GM12801 (cell line): Measurements from ENCODE around the gene DNAJA3.

Experiments
- TF ChIP-seq, protein P1 (sequence below): IDR thresholded peaks from one replicate; pipeline ENCODE4 v1.5.1; 2011; ENCODE audit warnings: control low read depth; ENCODE audit not compliant: insufficient read length; ENCODE audit errors: extremely low read depth

Gene DNAJA3

DNA sequence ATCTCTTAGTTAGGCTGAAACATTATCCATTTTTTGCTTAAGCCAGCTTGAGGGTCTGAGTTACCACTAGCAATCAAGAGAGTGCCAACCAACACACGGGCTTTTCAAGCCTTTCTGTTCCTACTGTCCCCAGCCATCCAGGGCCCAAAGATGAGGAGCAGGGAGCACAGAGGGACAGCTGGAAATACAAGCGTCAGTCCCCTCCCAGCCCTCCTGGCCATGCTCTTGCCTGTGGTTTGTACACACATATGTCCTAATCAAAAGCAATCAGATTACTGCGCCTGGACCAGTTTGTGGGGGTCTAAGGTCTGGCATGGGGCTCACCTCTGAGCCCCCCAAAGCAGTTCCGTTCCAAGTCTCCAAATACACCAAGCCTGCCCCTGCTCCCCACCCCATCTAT is 12.8 kb upstream of the DNAJA3 start:
- TF ChIP-seq, protein P1, sequence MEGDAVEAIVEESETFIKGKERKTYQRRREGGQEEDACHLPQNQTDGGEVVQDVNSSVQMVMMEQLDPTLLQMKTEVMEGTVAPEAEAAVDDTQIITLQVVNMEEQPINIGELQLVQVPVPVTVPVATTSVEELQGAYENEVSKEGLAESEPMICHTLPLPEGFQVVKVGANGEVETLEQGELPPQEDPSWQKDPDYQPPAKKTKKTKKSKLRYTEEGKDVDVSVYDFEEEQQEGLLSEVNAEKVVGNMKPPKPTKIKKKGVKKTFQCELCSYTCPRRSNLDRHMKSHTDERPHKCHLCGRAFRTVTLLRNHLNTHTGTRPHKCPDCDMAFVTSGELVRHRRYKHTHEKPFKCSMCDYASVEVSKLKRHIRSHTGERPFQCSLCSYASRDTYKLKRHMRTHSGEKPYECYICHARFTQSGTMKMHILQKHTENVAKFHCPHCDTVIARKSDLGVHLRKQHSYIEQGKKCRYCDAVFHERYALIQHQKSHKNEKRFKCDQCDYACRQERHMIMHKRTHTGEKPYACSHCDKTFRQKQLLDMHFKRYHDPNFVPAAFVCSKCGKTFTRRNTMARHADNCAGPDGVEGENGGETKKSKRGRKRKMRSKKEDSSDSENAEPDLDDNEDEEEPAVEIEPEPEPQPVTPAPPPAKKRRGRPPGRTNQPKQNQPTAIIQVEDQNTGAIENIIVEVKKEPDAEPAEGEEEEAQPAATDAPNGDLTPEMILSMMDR, result no peak

DNA sequence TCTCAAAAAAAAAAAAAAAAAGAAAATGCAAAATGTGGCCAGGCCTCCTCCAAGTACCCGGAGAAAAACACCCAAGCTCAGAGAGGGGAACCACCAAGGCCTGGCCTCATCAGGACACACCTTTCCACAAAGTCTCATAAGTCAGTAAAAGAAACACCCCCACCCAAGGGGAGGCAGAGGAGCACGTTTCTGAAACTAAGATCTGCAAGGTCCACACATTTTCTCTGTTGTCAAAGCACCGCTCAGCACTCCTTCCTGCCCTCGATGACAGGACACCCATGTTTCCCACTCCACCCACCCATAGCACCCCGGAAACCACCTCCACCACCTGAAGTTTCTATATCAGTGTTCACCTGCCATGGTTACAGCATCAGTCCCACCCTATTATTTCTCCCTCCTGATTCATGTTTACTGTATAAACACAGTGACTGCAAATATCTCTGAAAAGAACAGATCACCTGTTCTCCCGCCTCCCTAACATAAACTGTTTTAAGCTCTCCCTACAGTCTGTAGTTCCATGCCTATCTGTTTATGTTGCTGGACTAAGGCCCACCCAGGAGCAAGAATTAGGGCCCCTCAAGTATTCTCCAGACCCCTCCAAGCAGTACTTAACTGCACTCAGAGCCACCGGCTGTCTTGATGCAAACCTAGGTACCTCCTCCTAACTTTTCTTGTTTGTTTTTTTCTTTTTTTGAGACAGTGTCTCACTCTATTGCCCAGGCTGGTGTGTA is 11.3 kb upstream of the DNAJA3 start:
- TF ChIP-seq, protein P1, result no peak

GRCh38 chr16:4415538-4416199 is 10.0 kb upstream of the DNAJA3 start:
- TF ChIP-seq, protein P1, result no peak

DNA sequence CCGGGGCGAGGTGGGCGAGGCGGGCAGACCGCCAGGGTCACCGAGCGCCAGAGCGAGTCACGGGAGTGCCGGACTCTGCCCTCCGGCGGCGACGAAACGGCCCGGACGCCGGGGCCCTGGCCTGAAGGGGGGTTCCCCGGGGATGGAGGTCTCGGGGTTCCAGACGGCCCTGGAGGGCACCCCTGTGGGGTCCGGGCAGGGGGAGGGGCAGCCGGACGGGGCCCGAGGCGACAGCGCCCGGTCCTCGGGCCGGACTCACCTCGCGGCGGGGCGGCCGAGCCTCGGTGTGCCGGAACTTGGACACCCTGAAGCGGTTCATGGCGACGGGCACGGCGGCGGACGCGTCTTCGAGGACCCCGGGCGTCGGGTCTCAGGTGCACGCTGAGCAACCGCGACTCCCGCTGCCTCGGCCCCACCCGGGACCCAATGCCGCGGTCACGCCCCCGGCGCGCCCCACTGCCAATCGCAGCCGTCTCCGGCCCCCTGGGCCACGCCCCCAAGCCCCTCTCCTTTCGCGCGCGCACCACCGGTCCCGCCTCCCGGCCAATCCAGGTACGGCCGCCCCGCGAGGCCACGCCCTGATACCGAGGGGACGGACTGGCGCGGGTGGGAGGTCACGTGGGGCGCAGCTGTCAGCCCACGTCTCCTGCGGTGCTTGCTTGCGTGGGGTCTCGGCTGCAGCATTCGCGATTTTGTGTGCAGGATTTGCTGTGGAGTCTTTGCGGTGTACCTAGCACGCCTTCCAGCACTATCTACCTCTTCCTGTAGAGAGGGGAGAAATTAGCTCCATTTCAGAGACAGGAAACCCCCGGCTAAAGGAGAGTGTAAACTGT is 9.3 kb upstream of the DNAJA3 start, which contains the start of gene CORO7:
CORO7 (minus strand) TSS at position 397 of the 833 bp plus-strand sequence; CDS start at position 319, 78 bp downstream.
- TF ChIP-seq, protein P1, result no peak

GRCh38 chr16:4419402-4419959 is 6.2 kb upstream of the DNAJA3 start:
- TF ChIP-seq, protein P1, result no peak

DNA sequence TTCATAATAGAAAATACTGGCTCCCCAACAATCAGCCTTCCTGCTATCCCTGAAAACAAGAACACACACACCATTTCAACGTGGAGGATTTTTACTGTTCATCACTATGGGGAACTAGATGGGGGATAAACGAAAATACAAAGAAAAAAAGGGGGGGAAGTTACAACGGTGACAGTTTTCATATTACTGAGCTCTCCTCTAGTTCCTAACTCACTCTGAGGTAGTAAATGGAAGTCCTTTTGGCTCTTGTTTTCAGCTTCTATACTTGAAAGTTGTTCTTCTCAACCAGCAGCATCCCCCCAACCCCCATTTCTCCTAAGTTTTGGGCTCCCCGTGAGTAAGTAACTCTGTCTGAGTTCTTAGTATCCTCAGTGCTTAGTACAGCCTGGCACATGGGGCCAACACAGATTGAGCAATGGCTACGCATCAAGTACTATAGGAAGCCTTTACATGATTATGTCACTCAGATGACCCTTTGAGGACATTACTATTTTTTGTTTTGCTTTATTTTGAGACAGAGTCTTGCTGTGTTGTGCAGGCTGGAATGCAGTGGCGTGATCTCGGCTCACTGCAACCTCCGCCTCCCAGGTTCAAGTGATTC is 5.1 kb upstream of the DNAJA3 start:
- TF ChIP-seq, protein P1, result no peak
